Small intestine (tissue), 7 donors: Measurements from ENCODE around the gene MAPKAPK5. TPM values are rescaled to one million over a fixed set of nuclear protein-coding genes. Genes with fewer than 3 reads are reported as not detected.
"Not testable (repeated sequence)": the region's sequence is repeated elsewhere in the genome, so short reads cannot be mapped to it uniquely, and the experiment has no call there.

Source experiments
- DNase-seq, 2 donors: peaks; one replicate each; pipeline versions ENCODE4 v3.0.0 to v3.0.0-alpha.2; 2013
- FAIRE-seq: peaks from 2 replicates; lab custom pipeline; 2012; peaks lifted over from hg19 to GRCh38; lab: Jason Lieb, UNC
- H3K27ac ChIP-seq, 3 donors: one replicate each; pipeline ENCODE4 v1.5.1; 2013; ENCODE audit warnings: low read length in 2 of 3, mild to moderate bottlenecking in 2 of 3, control low read depth in 1 of 3, inconsistent platforms in 1 of 3, low read depth in 1 of 3, moderate library complexity in 1 of 3
- H3K27me3 ChIP-seq, 3 donors: one replicate each; pipeline ENCODE4 v1.6.1; 2013; ENCODE audit warnings: low read length in 3 of 3, inconsistent platforms in 1 of 3; ENCODE audit not compliant: control insufficient read depth in 3 of 3, insufficient read depth in 3 of 3
- H3K36me3 ChIP-seq, 3 donors: one replicate each; pipeline ENCODE4 v1.6.1; 2013; ENCODE audit warnings: low read length in 3 of 3, inconsistent platforms in 1 of 3, low read depth in 1 of 3, mild to moderate bottlenecking in 1 of 3, moderate library complexity in 1 of 3; ENCODE audit not compliant: control insufficient read depth in 3 of 3, insufficient read depth in 2 of 3
- H3K4me1 ChIP-seq, 3 donors: one replicate each; pipeline ENCODE4 v1.6.1; 2013; ENCODE audit warnings: low read length in 2 of 3, inconsistent platforms in 1 of 3, low read depth in 1 of 3, mild to moderate bottlenecking in 1 of 3, moderate library complexity in 1 of 3; ENCODE audit not compliant: control insufficient read depth in 3 of 3, insufficient read depth in 2 of 3
- H3K4me3 ChIP-seq, 3 donors: one replicate each; pipeline ENCODE4 v1.5.1; 2013; ENCODE audit warnings: low read length in 3 of 3, control low read depth in 1 of 3, inconsistent platforms in 1 of 3, low read depth in 1 of 3, mild to moderate bottlenecking in 1 of 3, moderate library complexity in 1 of 3
- H3K9me3 ChIP-seq, 2 donors: one replicate each; pipeline ENCODE4 v1.6.1; 2013; ENCODE audit warnings: low read depth in 1 of 2, low read length in 1 of 2; ENCODE audit not compliant: control insufficient read depth in 2 of 2, insufficient read depth in 1 of 2
- WGBS, 3 donors: extraction: QIAGEN DNeasy Blood & Tissue Kit; methylation state at CpG; one replicate each; pipeline ENCODE4 v1.1.7; 2013; 5-methylcytosine and 5-hydroxymethylcytosine counted together
- polyA plus RNA-seq, 4 donors: library from polyadenylated mRNA; stranded (reverse) in 3 of 4; unstranded in 1 of 4; fragments of 200-250 nt in 3 of 4; fragments of 120-200 nt in 1 of 4; gene quantifications; one replicate each; pipeline versions ENCODE4 v1.2.1 to v1.2.3, GENCODE V29; 2013
- donor health status: healthy with polysubstance abuse.
- donor health status: control.
- donor health status: control.
- donor health status: Bipolar disorder and iron deficiency.
- donor health status: healthy.

The MAPKAPK5 gene
- polyA plus RNA-seq, 4 donors, result 28.4 to 64.8 (median 41.9) TPM

GRCh38 chr12:111942557-111942956 is 100.5 kb downstream of the MAPKAPK5 start:
- DNase-seq, result peak in 1 of 2 donors; percentile 12

GRCh38 chr12:111943929-111944328 is 101.9 kb downstream of the MAPKAPK5 start:
- FAIRE-seq, result no peak
- Histone ChIP-seq H3K27ac (no peak overlapping the region), H3K9me3 (no peaks in the 10 kb centered on the region), H3K4me1 (no peaks in the 10 kb centered on the region), H3K27me3 (no peaks in the 10 kb centered on the region), H3K36me3 (no peaks in the 10 kb centered on the region), H3K4me3 (no peak overlapping the region)
- DNase-seq, result no peak
- WGBS, 3 donors, result 96 to 100% (median 97%) methylated on average over 1 of the region's 1 CpG

More at GRCh38 chr12:111942557-111942956, 100.5 kb downstream of the MAPKAPK5 start:
- H3K36me3 ChIP-seq, result no peaks in the 10 kb centered on the region
- H3K27ac ChIP-seq, result no peak overlapping the region
- FAIRE-seq, result no peak
- H3K4me3 ChIP-seq, result no peak overlapping the region
- no peaks in the 10 kb centered on the region for H3K9me3 ChIP-seq
- H3K27me3 ChIP-seq, result no peaks in the 10 kb centered on the region
- H3K4me1 ChIP-seq, result no peaks in the 10 kb centered on the region
- 68 to 79% (median 72%) methylated on average over 5 of the region's 5 CpGs for WGBS, 3 donors

- H3K27ac ChIP-seq, H3K4me3 ChIP-seq, H3K27me3 ChIP-seq, H3K9me3 ChIP-seq, FAIRE-seq, H3K4me1 ChIP-seq, H3K36me3 ChIP-seq, DNase-seq: not testable (repeated sequence)
- WGBS, 3 donors, result 77 to 81% (median 79%) methylated on average over 3 of the region's 3 CpGs
These were observed 109.1 kb downstream of the MAPKAPK5 start for GRCh38 chr12:111950961-111951676.

Other genes starting within 250 kb of the MAPKAPK5 start
- 10 to 100 TPM in 3 of 4 donors, 1 to 10 TPM in 1; 8.6 to 41.9 (median 14.7) TPM for gene ATXN2, start 242.9 kb upstream of the MAPKAPK5 start, polyA plus RNA-seq
- 10 to 100 TPM in 1 of 4 donors, 1 to 10 TPM in 3; 7.8 to 16.1 (median 8.7) TPM for gene BRAP, start 156.3 kb upstream of the MAPKAPK5 start, polyA plus RNA-seq
- gene ACAD10, start 156.2 kb upstream of the MAPKAPK5 start, polyA plus RNA-seq, result 10 to 100 TPM; 20.2 to 42.5 (median 33.0) TPM
- gene ALDH2, start 75.3 kb upstream of the MAPKAPK5 start, polyA plus RNA-seq, result 100 to 1,000 TPM; 125 to 237 (median 185) TPM
- 10 to 100 TPM in 2 of 4 donors, 1 to 10 TPM in 2; 6.7 to 19.3 (median 11.1) TPM for gene TMEM116, start 170.9 kb downstream of the MAPKAPK5 start, polyA plus RNA-seq
- gene ERP29, start 171.2 kb downstream of the MAPKAPK5 start, polyA plus RNA-seq, result 100 to 1,000 TPM in 3 of 4 donors, 10 to 100 TPM in 1; 64.9 to 213 (median 144) TPM